ENCODE measurements around the gene ARHGEF12.

- TF ChIP-seq CTCF (IDR thresholded peaks at IDR 0.05) (no peak), EZH2 (IDR thresholded peaks at IDR 0.05; ENCODE audit: borderline replicate concordance, insufficient read depth, low read depth, low read length, poor library complexity, severe bottlenecking) (no peak)
Observed at GRCh38 chr11:120391292-120391691, 55.1 kb downstream of the ARHGEF12 start.
